IPS-15b (cell line): ENCODE measurements around the gene RNF11.
"Not testable (repeated sequence)": the region's sequence is repeated elsewhere in the genome, so short reads cannot be mapped to it uniquely, and the experiment has no call there.

Experiments used
- H3K27me3 ChIP-seq: one replicate; pipeline ENCODE4 v1.6.1; 2013; ENCODE audit warnings: low read length; ENCODE audit not compliant: control insufficient read depth, insufficient read depth
- H3K36me3 ChIP-seq: one replicate; pipeline ENCODE4 v1.6.1; 2013; ENCODE audit warnings: low read length; ENCODE audit not compliant: control insufficient read depth, insufficient read depth
- H3K4me1 ChIP-seq: one replicate; pipeline ENCODE4 v1.6.1; 2013; ENCODE audit warnings: mild to moderate bottlenecking, low read length; ENCODE audit not compliant: control insufficient read depth, insufficient read depth
- H3K4me3 ChIP-seq: one replicate; pipeline ENCODE4 v1.5.1; 2013; ENCODE audit warnings: low read depth, low read length
- H3K9ac ChIP-seq: one replicate; pipeline ENCODE4 v1.6.1; 2013; ENCODE audit warnings: low read depth, mild to moderate bottlenecking, low read length
- H3K9me3 ChIP-seq: one replicate; pipeline ENCODE4 v1.6.1; 2013; ENCODE audit warnings: mild to moderate bottlenecking, low read length; ENCODE audit not compliant: control insufficient read depth, insufficient read depth

Gene RNF11

DNA sequence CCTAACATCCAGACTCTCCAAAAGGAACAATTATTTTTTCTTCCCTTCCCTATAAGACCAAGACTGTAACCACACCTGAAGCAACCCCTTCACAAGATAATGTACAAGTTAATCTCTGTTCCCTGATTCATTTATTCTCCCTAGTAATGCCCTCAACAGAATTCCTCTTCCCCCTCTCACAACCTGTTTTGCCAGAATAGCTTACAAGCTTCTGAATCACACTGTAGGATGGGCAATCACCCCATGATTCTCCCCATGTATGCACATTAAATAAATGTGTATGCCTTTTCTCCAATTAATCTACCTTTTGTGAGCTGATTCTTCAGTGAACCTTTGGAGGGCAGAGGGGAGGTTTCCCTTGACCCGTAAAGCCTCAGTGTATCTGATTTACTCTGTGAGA, 20.9 kb upstream of the RNF11 start:
- H3K9ac ChIP-seq = no peak overlapping the region
- no peaks in the 10 kb centered on the region for H3K4me1 ChIP-seq
- H3K36me3 ChIP-seq = no peaks in the 10 kb centered on the region
- no peaks in the 10 kb centered on the region for H3K27me3 ChIP-seq
- no peak overlapping the region for H3K4me3 ChIP-seq
- H3K9me3 ChIP-seq = no peaks in the 10 kb centered on the region

GRCh38 chr1:51216631-51217030, 19.4 kb upstream of the RNF11 start:
- Histone ChIP-seq H3K27me3 (no peaks in the 10 kb centered on the region), H3K36me3 (no peaks in the 10 kb centered on the region)

GRCh38 chr1:51217101-51217500, 19.0 kb upstream of the RNF11 start:
- H3K4me3 ChIP-seq = no peak overlapping the region
- H3K27me3 ChIP-seq = no peaks in the 10 kb centered on the region
- no peaks in the 10 kb centered on the region for H3K36me3 ChIP-seq
- H3K9ac ChIP-seq = no peak overlapping the region
- H3K9me3 ChIP-seq = no peaks in the 10 kb centered on the region
- no peaks in the 10 kb centered on the region for H3K4me1 ChIP-seq

More at GRCh38 chr1:51216631-51217030, 19.4 kb upstream of the RNF11 start:
- Histone ChIP-seq H3K4me1 (no peaks in the 10 kb centered on the region), H3K4me3 (no peak overlapping the region), H3K9ac (no peak overlapping the region), H3K9me3 (no peaks in the 10 kb centered on the region)

GRCh38 chr1:51218570-51218969, 17.5 kb upstream of the RNF11 start:
- no peaks in the 10 kb centered on the region for H3K9me3 ChIP-seq
- H3K4me1 ChIP-seq = no peaks in the 10 kb centered on the region
- no peak overlapping the region for H3K4me3 ChIP-seq
- H3K27me3 ChIP-seq = no peaks in the 10 kb centered on the region
- no peaks in the 10 kb centered on the region for H3K36me3 ChIP-seq
- H3K9ac ChIP-seq = no peak overlapping the region

- Histone ChIP-seq H3K9me3 (no peaks in the 10 kb centered on the region), H3K36me3 (no peaks in the 10 kb centered on the region)
Observed at GRCh38 chr1:51219022-51219421, 17.1 kb upstream of the RNF11 start.

GRCh38 chr1:51221529-51221928, 14.5 kb upstream of the RNF11 start:
- H3K4me1 ChIP-seq, H3K36me3 ChIP-seq, H3K9ac ChIP-seq, H3K4me3 ChIP-seq, H3K27me3 ChIP-seq, H3K9me3 ChIP-seq: not testable (repeated sequence)

More at GRCh38 chr1:51219022-51219421, 17.1 kb upstream of the RNF11 start:
- H3K4me3 ChIP-seq = no peak overlapping the region
- no peaks in the 10 kb centered on the region for H3K27me3 ChIP-seq
- H3K4me1 ChIP-seq = no peaks in the 10 kb centered on the region
- H3K9ac ChIP-seq = no peak overlapping the region

- Histone ChIP-seq H3K27me3 (no peaks in the 10 kb centered on the region), H3K36me3 (no peaks in the 10 kb centered on the region), H3K9ac (no peak overlapping the region), H3K4me3 (no peak overlapping the region), H3K4me1 (no peaks in the 10 kb centered on the region), H3K9me3 (no peaks in the 10 kb centered on the region)
Observed at GRCh38 chr1:51222136-51222787, 13.8 kb upstream of the RNF11 start.

GRCh38 chr1:51222809-51223208, 13.3 kb upstream of the RNF11 start:
- Histone ChIP-seq H3K27me3 (no peaks in the 10 kb centered on the region), H3K4me3 (no peak overlapping the region), H3K36me3 (no peaks in the 10 kb centered on the region), H3K9ac (no peak overlapping the region), H3K4me1 (no peaks in the 10 kb centered on the region), H3K9me3 (no peaks in the 10 kb centered on the region)

DNA sequence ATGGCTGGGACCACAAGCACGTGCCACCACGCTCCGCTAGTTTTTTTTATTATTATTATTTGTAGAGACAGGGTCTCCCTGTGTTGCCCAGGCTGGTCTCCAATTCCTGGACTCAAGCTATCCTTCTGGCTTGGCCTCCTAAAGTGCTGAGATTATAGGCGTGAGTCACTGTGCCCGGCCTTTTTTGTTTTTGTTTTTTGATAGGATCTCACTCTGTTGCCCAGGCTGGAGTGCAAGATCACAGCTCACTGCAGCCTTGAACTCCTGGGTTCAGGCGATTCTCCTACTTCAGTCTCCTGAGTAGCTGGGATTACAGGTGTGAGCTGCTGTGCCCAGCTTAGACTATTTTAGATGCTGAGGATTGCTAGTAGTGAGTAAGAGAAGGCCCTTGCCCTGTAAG, 11.8 kb upstream of the RNF11 start:
- Histone ChIP-seq H3K36me3 (no peaks in the 10 kb centered on the region), H3K4me1 (no peaks in the 10 kb centered on the region), H3K4me3 (no peak overlapping the region), H3K27me3 (no peaks in the 10 kb centered on the region), H3K9me3 (no peaks in the 10 kb centered on the region), H3K9ac (no peak overlapping the region)

DNA sequence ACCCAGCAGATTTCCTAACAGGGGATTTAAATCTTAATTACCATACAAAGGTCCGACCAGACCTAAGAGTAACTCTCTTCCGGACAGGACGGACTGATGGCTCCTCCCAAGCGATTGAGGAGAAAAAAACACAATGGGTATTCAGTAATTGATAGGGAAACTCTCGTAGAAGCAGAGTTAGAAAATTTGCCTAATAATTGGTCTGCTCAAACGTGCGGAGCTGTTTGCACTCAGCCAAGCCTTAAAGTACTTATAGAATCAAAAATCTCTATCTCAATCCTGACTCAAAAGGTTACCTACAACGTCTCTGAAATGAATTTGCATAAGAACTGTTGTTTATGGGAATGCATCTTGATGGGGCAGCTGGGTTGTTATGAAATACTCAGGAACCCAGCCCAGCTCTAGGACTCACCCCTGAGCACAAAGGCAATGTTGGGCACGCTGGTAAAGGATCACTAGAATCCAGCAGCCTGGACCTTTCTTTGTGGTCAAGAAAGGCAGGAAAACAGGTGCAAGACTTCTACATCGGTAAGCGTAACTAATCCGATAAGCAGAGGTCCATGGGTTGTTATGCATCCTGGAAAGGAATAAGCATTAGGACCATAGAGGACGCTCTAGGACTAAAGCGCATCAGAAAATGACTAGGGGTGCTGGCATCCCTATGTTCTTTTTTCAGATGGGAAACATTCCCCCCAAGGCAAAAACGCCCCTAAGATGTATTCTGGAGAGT, 8.7 kb upstream of the RNF11 start:
- not testable (repeated sequence) for H3K36me3 ChIP-seq, H3K27me3 ChIP-seq, H3K9ac ChIP-seq, H3K4me3 ChIP-seq, H3K4me1 ChIP-seq, H3K9me3 ChIP-seq

- H3K9me3 ChIP-seq, H3K27me3 ChIP-seq, H3K36me3 ChIP-seq, H3K4me1 ChIP-seq, H3K9ac ChIP-seq, H3K4me3 ChIP-seq: not testable (repeated sequence)
Observed at GRCh38 chr1:51228471-51228870, 7.6 kb upstream of the RNF11 start.

DNA sequence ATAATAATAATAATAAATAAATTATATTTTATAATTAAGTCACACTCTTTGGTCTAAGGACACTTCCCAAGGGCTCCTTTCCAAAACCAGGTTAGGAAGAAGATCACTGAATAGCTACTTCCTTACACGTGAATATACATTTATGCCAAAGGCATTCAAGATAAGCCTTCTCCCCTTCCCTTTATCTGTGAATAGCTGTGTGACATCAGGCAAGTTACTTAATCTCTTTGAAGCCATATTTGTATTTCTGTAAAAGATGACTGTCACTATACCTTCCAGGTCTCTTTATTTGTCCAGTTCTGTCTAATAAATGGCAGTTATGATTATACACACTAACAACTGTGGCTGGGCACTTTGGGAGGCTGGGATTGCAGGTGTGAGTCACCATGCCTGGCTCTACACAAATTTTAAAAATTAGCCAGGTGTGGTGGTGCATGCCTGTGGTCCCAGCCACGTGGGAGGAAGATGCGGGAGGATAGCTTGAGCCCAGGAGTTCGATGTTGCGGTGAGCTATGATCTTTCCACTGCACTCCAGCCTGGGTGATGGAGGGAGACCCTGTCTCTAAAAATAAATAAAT, 5.5 kb upstream of the RNF11 start:
- Histone ChIP-seq H3K9me3 (no peaks in the 10 kb centered on the region), H3K4me3 (no peak overlapping the region), H3K36me3 (no peaks in the 10 kb centered on the region), H3K4me1 (peaks cover 7% of the 10 kb centered on the region), H3K9ac (no peak overlapping the region), H3K27me3 (peaks cover 10% of the 10 kb centered on the region)
